ENCODE results near the gene ERC2. TPM values are rescaled to one million over a fixed set of nuclear protein-coding genes. Genes with fewer than 3 reads are reported as not detected.

ERC2 gene
- total RNA-seq, 1 donor from 2014 or later: 7.4 TPM

- H3K36me3 Mint-ChIP-seq (ENCODE audit: low read depth, unreplicated experiment): no peaks in the 10 kb centered on the region
- Histone ChIP-seq H3K36me3 (ENCODE audit: insufficient read depth, low read length) (no peaks in the 10 kb centered on the region), H3K9ac (ENCODE audit: low read length) (no peak overlapping the region), H3K4me3 (ENCODE audit: insufficient read depth, low read depth, low read length) (no peak overlapping the region), H3K4me2 (ENCODE audit: low read length) (no peak overlapping the region), H3K79me2 (ENCODE audit: insufficient read depth, low read length) (no peaks in the 10 kb centered on the region), H3K4me1 (ENCODE audit: insufficient read depth, low read length) (peaks cover 13% of the 10 kb centered on the region), H2AFZ (ENCODE audit: low read depth, low read length) (no peak overlapping the region), H3K9me3 (ENCODE audit: insufficient read depth, low read depth, low read length) (no peaks in the 10 kb centered on the region), H3K27me3 (ENCODE audit: insufficient read depth, low read length) (no peaks in the 10 kb centered on the region), H4K20me1 (ENCODE audit: insufficient read depth, low read length) (no peaks in the 10 kb centered on the region), H3K27ac (ENCODE audit: low read depth, low read length) (no peak overlapping the region)
- no peaks in the 10 kb centered on the region for H3K9me3 Mint-ChIP-seq (ENCODE audit: unreplicated experiment)
- no peaks in the 10 kb centered on the region for H3K27me3 Mint-ChIP-seq (ENCODE audit: low read depth, unreplicated experiment)
- H3K4me3 Mint-ChIP-seq (ENCODE audit: unreplicated experiment): no peak overlapping the region
- peaks cover 13% of the 10 kb centered on the region for H3K4me1 Mint-ChIP-seq (ENCODE audit: low read depth, unreplicated experiment)
- no peak overlapping the region for H3K27ac Mint-ChIP-seq (ENCODE audit: unreplicated experiment)
- DNase-seq (ENCODE audit: low read depth) (no peak), FAIRE-seq (no peak)
- TF ChIP-seq EZH2 (IDR thresholded peaks at IDR 0.05; ENCODE audit: insufficient read depth, low read length) (no peak), CTCF (IDR thresholded peaks at IDR 0.05; ENCODE audit: insufficient read depth, low read depth, low read length) (peak; percentile 76)
These were observed 746.4 kb downstream of the ERC2 start for GRCh38 chr3:55721716-55722484.

GRCh38 chr3:55720614-55721013, 747.7 kb downstream of the ERC2 start:
- Histone ChIP-seq H3K4me3 (ENCODE audit: insufficient read depth, low read depth, low read length) (no peak overlapping the region), H4K20me1 (ENCODE audit: insufficient read depth, low read length) (no peaks in the 10 kb centered on the region), H3K27ac (ENCODE audit: low read depth, low read length) (no peak overlapping the region), H3K27me3 (ENCODE audit: insufficient read depth, low read length) (no peaks in the 10 kb centered on the region), H3K9ac (ENCODE audit: low read length) (no peak overlapping the region), H3K79me2 (ENCODE audit: insufficient read depth, low read length) (no peaks in the 10 kb centered on the region), H3K9me3 (ENCODE audit: insufficient read depth, low read depth, low read length) (no peaks in the 10 kb centered on the region), H3K36me3 (ENCODE audit: insufficient read depth, low read length) (no peaks in the 10 kb centered on the region), H2AFZ (ENCODE audit: low read depth, low read length) (no peak overlapping the region), H3K4me2 (ENCODE audit: low read length) (no peak overlapping the region), H3K4me1 (ENCODE audit: insufficient read depth, low read length) (peaks cover 13% of the 10 kb centered on the region)
- Mint-ChIP-seq H3K27me3 (ENCODE audit: low read depth, unreplicated experiment) (no peaks in the 10 kb centered on the region), H3K36me3 (ENCODE audit: low read depth, unreplicated experiment) (no peaks in the 10 kb centered on the region), H3K4me1 (ENCODE audit: low read depth, unreplicated experiment) (peaks cover 13% of the 10 kb centered on the region), H3K9me3 (ENCODE audit: unreplicated experiment) (no peaks in the 10 kb centered on the region), H3K27ac (ENCODE audit: unreplicated experiment) (no peak overlapping the region), H3K4me3 (ENCODE audit: unreplicated experiment) (no peak overlapping the region)
- peak; percentile 35 for DNase-seq (ENCODE audit: low read depth)
- TF ChIP-seq CTCF (IDR thresholded peaks at IDR 0.05; ENCODE audit: insufficient read depth, low read depth, low read length): peak; percentile 36
- no peak for TF ChIP-seq EZH2 (IDR thresholded peaks at IDR 0.05; ENCODE audit: insufficient read depth, low read length)
- no peak for FAIRE-seq

- Histone ChIP-seq H4K20me1 (ENCODE audit: insufficient read depth, low read length) (no peaks in the 10 kb centered on the region), H3K79me2 (ENCODE audit: insufficient read depth, low read length) (no peaks in the 10 kb centered on the region), H3K4me2 (ENCODE audit: low read length) (no peak overlapping the region), H3K27me3 (ENCODE audit: insufficient read depth, low read length) (no peaks in the 10 kb centered on the region), H3K4me3 (ENCODE audit: insufficient read depth, low read depth, low read length) (no peak overlapping the region), H3K9me3 (ENCODE audit: insufficient read depth, low read depth, low read length) (no peaks in the 10 kb centered on the region), H3K4me1 (ENCODE audit: insufficient read depth, low read length) (peaks cover 13% of the 10 kb centered on the region), H3K27ac (ENCODE audit: low read depth, low read length) (no peak overlapping the region), H3K36me3 (ENCODE audit: insufficient read depth, low read length) (no peaks in the 10 kb centered on the region), H2AFZ (ENCODE audit: low read depth, low read length) (no peak overlapping the region), H3K9ac (ENCODE audit: low read length) (no peak overlapping the region)
- H3K4me3 Mint-ChIP-seq (ENCODE audit: unreplicated experiment): no peak overlapping the region
- peak overlapping the region; percentile 37 for H3K27ac Mint-ChIP-seq (ENCODE audit: unreplicated experiment)
- no peaks in the 10 kb centered on the region for H3K9me3 Mint-ChIP-seq (ENCODE audit: unreplicated experiment)
- no peak for DNase-seq (ENCODE audit: low read depth)
- no peak for FAIRE-seq
- peaks cover 13% of the 10 kb centered on the region for H3K4me1 Mint-ChIP-seq (ENCODE audit: low read depth, unreplicated experiment)
- H3K27me3 Mint-ChIP-seq (ENCODE audit: low read depth, unreplicated experiment): no peaks in the 10 kb centered on the region
- TF ChIP-seq CTCF (IDR thresholded peaks at IDR 0.05; ENCODE audit: insufficient read depth, low read depth, low read length) (no peak), EZH2 (IDR thresholded peaks at IDR 0.05; ENCODE audit: insufficient read depth, low read length) (no peak)
- no peaks in the 10 kb centered on the region for H3K36me3 Mint-ChIP-seq (ENCODE audit: low read depth, unreplicated experiment)
These were observed 748.8 kb downstream of the ERC2 start for GRCh38 chr3:55719508-55719907.

Measured in astrocyte (in vitro differentiated cells and primary cell).